Measurements from ENCODE around the gene MEX3B.
A peak's percentile ranks its signal among the peaks of the same experiment; 100 is the strongest.

The MEX3B gene

DNA sequence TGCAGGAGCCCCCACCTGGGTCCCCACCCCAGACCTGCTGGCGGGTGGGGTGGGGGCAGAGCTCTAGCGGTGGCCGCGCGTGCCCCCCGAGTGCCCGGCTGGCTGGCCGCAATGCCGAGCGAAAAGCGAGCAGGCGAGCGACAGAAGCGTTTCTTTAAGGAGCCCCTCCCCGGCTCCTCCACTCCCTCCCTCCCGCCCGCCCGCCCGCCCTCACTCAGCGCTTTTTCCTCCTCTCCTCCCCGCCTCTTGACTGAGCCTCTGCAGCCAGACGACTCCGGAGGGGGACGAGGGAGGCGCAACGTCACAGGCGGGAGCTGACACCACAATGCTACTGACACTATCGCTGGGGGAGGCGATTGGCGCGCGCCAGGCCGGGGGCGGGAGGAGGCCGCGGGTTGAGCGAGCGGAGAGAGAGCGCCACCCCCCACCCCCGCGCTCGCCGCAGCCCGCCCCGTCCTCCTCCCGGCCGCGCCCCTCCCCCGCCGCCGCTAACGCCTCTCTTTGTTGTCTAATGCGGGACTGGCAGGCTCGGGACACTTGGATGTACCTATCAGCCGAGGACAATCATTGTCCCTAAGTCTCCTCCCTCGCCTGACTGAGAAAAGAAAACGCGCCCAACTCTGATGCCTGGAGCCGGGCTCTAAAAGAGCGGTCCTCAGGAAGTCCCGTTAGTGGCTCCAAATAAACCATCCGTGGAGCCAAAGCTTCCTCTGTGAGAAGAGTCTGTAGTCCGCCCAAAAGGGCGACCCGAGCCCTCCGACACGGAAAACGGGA, at the start of gene MEX3B:
Gene MEX3B (minus strand): TSS at position 127 of the 774 bp plus-strand sequence. CDS start 313 bp downstream, outside the sequence.
- Histone ChIP-seq H3K4me3 (ENCODE audit: severe bottlenecking) (peak within 1 kb of the TSS; percentile 53), H3K27ac (ENCODE audit: poor library complexity, severe bottlenecking) (peak within 1 kb of the TSS; percentile 54), H3K9me3 (ENCODE audit: severe bottlenecking) (no peaks in the 10 kb centered on the region), H3K36me3 (ENCODE audit: low read depth) (no peaks in the 10 kb centered on the region), H3K27me3 (ENCODE audit: insufficient read depth, poor library complexity, severe bottlenecking) (peaks cover 24% of the 10 kb centered on the region), H3K4me1 (ENCODE audit: insufficient read depth, poor library complexity, severe bottlenecking) (no peaks in the 10 kb centered on the region)
- ATAC-seq (ENCODE audit: low read depth) (peak; percentile 76), DNase-seq (ENCODE audit: low spot score) (peak; percentile 99)
- TF ChIP-seq, protein P1, sequence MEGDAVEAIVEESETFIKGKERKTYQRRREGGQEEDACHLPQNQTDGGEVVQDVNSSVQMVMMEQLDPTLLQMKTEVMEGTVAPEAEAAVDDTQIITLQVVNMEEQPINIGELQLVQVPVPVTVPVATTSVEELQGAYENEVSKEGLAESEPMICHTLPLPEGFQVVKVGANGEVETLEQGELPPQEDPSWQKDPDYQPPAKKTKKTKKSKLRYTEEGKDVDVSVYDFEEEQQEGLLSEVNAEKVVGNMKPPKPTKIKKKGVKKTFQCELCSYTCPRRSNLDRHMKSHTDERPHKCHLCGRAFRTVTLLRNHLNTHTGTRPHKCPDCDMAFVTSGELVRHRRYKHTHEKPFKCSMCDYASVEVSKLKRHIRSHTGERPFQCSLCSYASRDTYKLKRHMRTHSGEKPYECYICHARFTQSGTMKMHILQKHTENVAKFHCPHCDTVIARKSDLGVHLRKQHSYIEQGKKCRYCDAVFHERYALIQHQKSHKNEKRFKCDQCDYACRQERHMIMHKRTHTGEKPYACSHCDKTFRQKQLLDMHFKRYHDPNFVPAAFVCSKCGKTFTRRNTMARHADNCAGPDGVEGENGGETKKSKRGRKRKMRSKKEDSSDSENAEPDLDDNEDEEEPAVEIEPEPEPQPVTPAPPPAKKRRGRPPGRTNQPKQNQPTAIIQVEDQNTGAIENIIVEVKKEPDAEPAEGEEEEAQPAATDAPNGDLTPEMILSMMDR (IDR thresholded peaks at IDR 0.05; ENCODE audit: poor library complexity, severe bottlenecking) = no peak

DNA sequence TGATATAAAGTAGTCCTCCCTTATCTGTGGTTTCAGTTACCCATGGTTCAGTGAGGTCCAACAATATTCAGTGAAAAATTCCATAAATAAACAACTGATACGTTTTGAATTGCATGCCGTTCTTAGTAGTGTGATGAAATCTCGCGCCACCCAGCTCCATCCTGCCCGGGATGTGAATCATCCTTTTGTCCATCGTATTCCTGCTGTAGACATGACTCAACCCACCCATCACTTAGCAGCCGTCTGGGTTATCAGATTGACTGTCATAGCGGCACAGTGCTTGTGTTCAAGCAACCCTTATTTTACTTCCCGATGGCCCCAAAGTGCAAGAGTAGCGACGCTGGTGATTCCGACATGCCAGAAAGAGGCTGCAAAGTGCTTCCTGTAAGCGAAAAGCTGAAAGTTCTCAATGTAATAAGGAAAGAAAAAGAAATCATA, 48.0 kb upstream of the MEX3B start:
- no peaks in the 10 kb centered on the region for H3K36me3 ChIP-seq (ENCODE audit: low read depth)
- H3K4me1 ChIP-seq (ENCODE audit: insufficient read depth, poor library complexity, severe bottlenecking) = peaks cover 8% of the 10 kb centered on the region
- peak; percentile 92 for DNase-seq (ENCODE audit: low spot score)
- peak; percentile 100 for ATAC-seq (ENCODE audit: low read depth)
- TF ChIP-seq, protein P1 (IDR thresholded peaks at IDR 0.05; ENCODE audit: poor library complexity, severe bottlenecking) = no peak
- H3K4me3 ChIP-seq (ENCODE audit: severe bottlenecking) = no peak overlapping the region
- no peaks in the 10 kb centered on the region for H3K27me3 ChIP-seq (ENCODE audit: insufficient read depth, poor library complexity, severe bottlenecking)
- H3K27ac ChIP-seq (ENCODE audit: poor library complexity, severe bottlenecking) = peak overlapping the region; percentile 61
- H3K9me3 ChIP-seq (ENCODE audit: severe bottlenecking) = no peaks in the 10 kb centered on the region

DNA sequence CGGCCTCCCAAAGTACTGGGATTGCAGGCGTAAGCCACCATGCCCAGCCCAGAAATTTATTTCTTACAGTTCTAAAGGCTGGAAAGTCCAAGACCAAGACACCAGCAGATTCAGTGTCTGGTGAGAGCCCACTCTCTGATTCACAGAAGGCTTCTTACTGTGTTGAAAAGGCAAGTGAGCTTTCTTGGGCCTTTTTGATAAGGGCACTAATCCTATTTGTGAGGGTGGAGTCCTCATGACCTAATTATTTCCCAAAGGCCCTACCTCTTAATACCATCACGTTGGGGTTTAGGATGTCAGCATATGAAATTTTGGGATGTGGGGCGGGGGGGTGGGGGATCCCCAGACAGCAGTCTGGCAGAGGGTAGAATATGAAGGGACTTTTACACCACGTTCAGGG, 47.5 kb upstream of the MEX3B start:
- no peak for ATAC-seq (ENCODE audit: low read depth)
- Histone ChIP-seq H3K4me3 (ENCODE audit: severe bottlenecking) (no peak overlapping the region), H3K27me3 (ENCODE audit: insufficient read depth, poor library complexity, severe bottlenecking) (no peaks in the 10 kb centered on the region), H3K4me1 (ENCODE audit: insufficient read depth, poor library complexity, severe bottlenecking) (peaks cover 8% of the 10 kb centered on the region), H3K36me3 (ENCODE audit: low read depth) (no peaks in the 10 kb centered on the region), H3K9me3 (ENCODE audit: severe bottlenecking) (no peaks in the 10 kb centered on the region), H3K27ac (ENCODE audit: poor library complexity, severe bottlenecking) (peak overlapping the region; percentile 61)
- TF ChIP-seq, protein P1 (IDR thresholded peaks at IDR 0.05; ENCODE audit: poor library complexity, severe bottlenecking) = no peak
- no peak for DNase-seq (ENCODE audit: low spot score)

DNA sequence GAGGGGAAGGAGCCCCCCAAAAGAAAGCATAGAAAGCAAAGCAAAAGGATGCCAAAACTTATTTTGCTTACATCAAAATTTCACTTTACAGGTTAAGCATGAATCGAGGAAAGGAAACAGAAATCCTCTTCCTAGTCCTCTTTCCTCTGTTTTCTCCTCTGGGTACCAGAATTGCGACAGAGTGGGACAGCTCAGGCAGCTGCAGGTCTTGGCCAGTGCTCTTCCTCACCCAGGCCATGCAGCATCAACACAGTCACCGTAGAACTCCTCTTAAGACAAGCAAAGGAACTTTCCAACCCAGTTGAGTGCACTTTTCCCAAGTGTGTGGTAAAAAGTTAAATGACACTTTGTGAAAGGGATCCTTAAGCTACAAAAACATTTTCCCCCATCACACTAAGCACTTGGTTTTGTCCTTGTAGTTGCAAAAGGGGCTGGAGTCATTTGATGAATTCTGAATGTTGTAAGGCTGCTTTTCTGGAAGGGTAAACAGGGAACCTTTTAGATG, 45.9 kb upstream of the MEX3B start:
- Histone ChIP-seq H3K9me3 (ENCODE audit: severe bottlenecking) (no peaks in the 10 kb centered on the region), H3K27ac (ENCODE audit: poor library complexity, severe bottlenecking) (no peak overlapping the region), H3K4me1 (ENCODE audit: insufficient read depth, poor library complexity, severe bottlenecking) (peaks cover 8% of the 10 kb centered on the region), H3K4me3 (ENCODE audit: severe bottlenecking) (no peak overlapping the region), H3K36me3 (ENCODE audit: low read depth) (no peaks in the 10 kb centered on the region), H3K27me3 (ENCODE audit: insufficient read depth, poor library complexity, severe bottlenecking) (no peaks in the 10 kb centered on the region)
- DNase-seq (ENCODE audit: low spot score) = no peak
- no peak for ATAC-seq (ENCODE audit: low read depth)
- TF ChIP-seq, protein P1 (IDR thresholded peaks at IDR 0.05; ENCODE audit: poor library complexity, severe bottlenecking) = no peak

All from RWPE2 (cell line).